Camera-type eye (tissue), 1 donor: ENCODE results near the gene UPK1B. TPM values are rescaled to one million over a fixed set of nuclear protein-coding genes. Genes with fewer than 3 reads are reported as not detected.

Experiments used
- total RNA-seq: library from RNA; depleted of rRNA; stranded (reverse); fragments of >200 nt; gene quantifications from one replicate; pipeline ENCODE4 v1.2.3, GENCODE V29; 2014

Gene UPK1B
- 10.1 TPM for total RNA-seq

GRCh38 chr3:119173325-119173724 is at the start of gene UPK1B:
Gene UPK1B, plus strand, starts transcription at chr3:119173598. Its CDS starts 13,144 bp downstream, at chr3:119186742.

GRCh38 chr3:119145500-119146167 is 27.8 kb upstream of the UPK1B start, which contains the start of gene TEX55:
Gene TEX55, plus strand, starts transcription at chr3:119146165. Its CDS starts 25 bp downstream, at chr3:119146190.

GRCh38 chr3:119240591-119241434 is 67.4 kb downstream of the UPK1B start, which contains the start of gene B4GALT4:
Gene B4GALT4, minus strand, starts transcription at chr3:119240878. Its CDS starts 10,779 bp downstream, at chr3:119230099.

Other genes starting within 250 kb of the UPK1B start
- 51.5 TPM for gene IGSF11, start 138.8 kb upstream of the UPK1B start, total RNA-seq
- not detected for gene TEX55, start 27.4 kb upstream of the UPK1B start, total RNA-seq
- 21.8 TPM for gene B4GALT4, start 67.3 kb downstream of the UPK1B start, total RNA-seq
- gene ARHGAP31, start 120.8 kb downstream of the UPK1B start, total RNA-seq = 15.9 TPM